Measurements from ENCODE around the gene KCNE1.
A peak's percentile ranks its signal among the peaks of the same experiment; 100 is the strongest.

KCNE1 gene

GRCh38 chr21:34548781-34549376 lies 36.9 kb upstream of the KCNE1 start:
- H3K9me3 ChIP-seq (replicated peaks in 1 of 2; ENCODE audit: control insufficient read depth in 2 of 2, insufficient read depth in 1 of 2, low read depth in 1 of 2, low read length in 2 of 2) = peaks cover 5 to 11% of the 10 kb centered on the region in 2 donors
- no peak overlapping the region for H2AFZ ChIP-seq (ENCODE audit: low read length)
- no peak overlapping the region for H3K9ac ChIP-seq (ENCODE audit: low read depth, low read length, poor library complexity)
- no peaks in the 10 kb centered on the region for H3K27me3 ChIP-seq (ENCODE audit: control insufficient read depth in 3 of 3, insufficient read depth in 3 of 3, low read depth in 1 of 3, low read length in 3 of 3)
- no peak overlapping the region for H4K8ac ChIP-seq (ENCODE audit: low read depth, low read length)
- H3K18ac ChIP-seq (ENCODE audit: low read length) = no peak overlapping the region
- no peak overlapping the region for H3K27ac ChIP-seq (replicated peaks; ENCODE audit: low read length)
- no peaks in the 10 kb centered on the region for H3K36me3 ChIP-seq (replicated peaks in 1 of 2; ENCODE audit: control insufficient read depth in 2 of 2, insufficient read depth in 2 of 2, low read length in 2 of 2)
- H3K23ac ChIP-seq (ENCODE audit: low read depth, low read length, poor library complexity) = no peak overlapping the region
- no peak overlapping the region for H2AK5ac ChIP-seq (ENCODE audit: low read depth, low read length)
- no peak overlapping the region for H3K4ac ChIP-seq (ENCODE audit: low read length)
- H3K79me1 ChIP-seq (ENCODE audit: low read depth, low read length) = no peaks in the 10 kb centered on the region
- no peak overlapping the region for H3K14ac ChIP-seq (ENCODE audit: low read length)
- DNase-seq (ENCODE audit: low spot score) = no peak
- H2BK12ac ChIP-seq (ENCODE audit: low read length) = no peak overlapping the region
- H3K4me3 ChIP-seq (ENCODE audit: low read length in 2 of 2) = no peak overlapping the region
- no peak overlapping the region for H3K4me2 ChIP-seq (ENCODE audit: insufficient read depth, low read length, poor library complexity, severe bottlenecking)
- H2BK120ac ChIP-seq (ENCODE audit: low read depth, low read length) = no peak overlapping the region
- no peak overlapping the region for H4K91ac ChIP-seq (ENCODE audit: low read depth, low read length, poor library complexity)
- H2BK15ac ChIP-seq (ENCODE audit: low read length) = no peak overlapping the region
- no CpG with 5 or more reads among the region's 11 CpGs for WGBS, 2 donors (ENCODE audit: extremely low coverage in 2 of 2, insufficient read length in 2 of 2, insufficient replicate concordance in 1 of 2)
- peaks cover 14 to 16% of the 10 kb centered on the region in 2 donors for H3K4me1 ChIP-seq (ENCODE audit: control insufficient read depth in 2 of 2, insufficient read depth in 1 of 2, low read depth in 1 of 2, low read length in 2 of 2)
- H2BK5ac ChIP-seq (ENCODE audit: low read length) = no peak overlapping the region

GRCh38 chr21:34546542-34546941 lies 34.5 kb upstream of the KCNE1 start:
- no peak overlapping the region for H3K9ac ChIP-seq (ENCODE audit: low read depth, low read length, poor library complexity)
- no peak overlapping the region for H3K4me3 ChIP-seq (ENCODE audit: low read length in 2 of 2)
- no peak overlapping the region for H2BK5ac ChIP-seq (ENCODE audit: low read length)
- no peak overlapping the region for H4K91ac ChIP-seq (ENCODE audit: low read depth, low read length, poor library complexity)
- H4K8ac ChIP-seq (ENCODE audit: low read depth, low read length) = no peak overlapping the region
- no peak overlapping the region for H3K4ac ChIP-seq (ENCODE audit: low read length)
- H3K14ac ChIP-seq (ENCODE audit: low read length) = no peak overlapping the region
- no peak overlapping the region for H2BK120ac ChIP-seq (ENCODE audit: low read depth, low read length)
- no peak overlapping the region for H2BK12ac ChIP-seq (ENCODE audit: low read length)
- H3K4me1 ChIP-seq (ENCODE audit: control insufficient read depth in 2 of 2, insufficient read depth in 1 of 2, low read depth in 1 of 2, low read length in 2 of 2) = peaks cover 14 to 16% of the 10 kb centered on the region in 2 donors
- DNase-seq (ENCODE audit: low spot score) = no peak
- H2AFZ ChIP-seq (ENCODE audit: low read length) = no peak overlapping the region
- H3K27me3 ChIP-seq (ENCODE audit: control insufficient read depth in 3 of 3, insufficient read depth in 3 of 3, low read depth in 1 of 3, low read length in 3 of 3) = no peaks in the 10 kb centered on the region
- H3K79me1 ChIP-seq (ENCODE audit: low read depth, low read length) = no peaks in the 10 kb centered on the region
- no peak overlapping the region for H3K23ac ChIP-seq (ENCODE audit: low read depth, low read length, poor library complexity)
- peaks cover 8 to 16% of the 10 kb centered on the region in 2 donors for H3K9me3 ChIP-seq (replicated peaks in 1 of 2; ENCODE audit: control insufficient read depth in 2 of 2, insufficient read depth in 1 of 2, low read depth in 1 of 2, low read length in 2 of 2)
- no peaks in the 10 kb centered on the region for H3K36me3 ChIP-seq (replicated peaks in 1 of 2; ENCODE audit: control insufficient read depth in 2 of 2, insufficient read depth in 2 of 2, low read length in 2 of 2)
- H3K27ac ChIP-seq (replicated peaks; ENCODE audit: low read length) = no peak overlapping the region
- WGBS, 2 donors (ENCODE audit: extremely low coverage in 2 of 2, insufficient read length in 2 of 2, insufficient replicate concordance in 1 of 2) = no CpG with 5 or more reads among the region's 6 CpGs
- H2AK5ac ChIP-seq (ENCODE audit: low read depth, low read length) = no peak overlapping the region
- no peak overlapping the region for H2BK15ac ChIP-seq (ENCODE audit: low read length)
- no peak overlapping the region for H3K4me2 ChIP-seq (ENCODE audit: insufficient read depth, low read length, poor library complexity, severe bottlenecking)
- H3K18ac ChIP-seq (ENCODE audit: low read length) = no peak overlapping the region

- H3K23ac ChIP-seq (ENCODE audit: low read depth, low read length, poor library complexity) = no peak overlapping the region
- H2BK12ac ChIP-seq (ENCODE audit: low read length) = no peak overlapping the region
- H3K79me1 ChIP-seq (ENCODE audit: low read depth, low read length) = no peaks in the 10 kb centered on the region
- H3K36me3 ChIP-seq (replicated peaks in 1 of 2; ENCODE audit: control insufficient read depth in 2 of 2, insufficient read depth in 2 of 2, low read length in 2 of 2) = no peaks in the 10 kb centered on the region
- no CpG with 5 or more reads among the region's 10 CpGs for WGBS, 2 donors (ENCODE audit: extremely low coverage in 2 of 2, insufficient read length in 2 of 2, insufficient replicate concordance in 1 of 2)
- no peak overlapping the region for H3K4ac ChIP-seq (ENCODE audit: low read length)
- H2BK120ac ChIP-seq (ENCODE audit: low read depth, low read length) = no peak overlapping the region
- H3K27ac ChIP-seq (replicated peaks; ENCODE audit: low read length) = peak overlapping the region; percentile 17
- DNase-seq (ENCODE audit: low spot score) = no peak
- peak overlapping the region; percentile 87 for H2AFZ ChIP-seq (ENCODE audit: low read length)
- H2BK15ac ChIP-seq (ENCODE audit: low read length) = no peak overlapping the region
- H3K18ac ChIP-seq (ENCODE audit: low read length) = peak overlapping the region; percentile 62
- no peak overlapping the region for H4K91ac ChIP-seq (ENCODE audit: low read depth, low read length, poor library complexity)
- H3K9ac ChIP-seq (ENCODE audit: low read depth, low read length, poor library complexity) = no peak overlapping the region
- H3K4me3 ChIP-seq (ENCODE audit: low read length in 2 of 2) = no peak overlapping the region
- no peak overlapping the region for H3K4me2 ChIP-seq (ENCODE audit: insufficient read depth, low read length, poor library complexity, severe bottlenecking)
- no peak overlapping the region for H2BK5ac ChIP-seq (ENCODE audit: low read length)
- H3K27me3 ChIP-seq (ENCODE audit: control insufficient read depth in 3 of 3, insufficient read depth in 3 of 3, low read depth in 1 of 3, low read length in 3 of 3) = no peaks in the 10 kb centered on the region
- peaks cover 8 to 16% of the 10 kb centered on the region in 2 donors for H3K9me3 ChIP-seq (replicated peaks in 1 of 2; ENCODE audit: control insufficient read depth in 2 of 2, insufficient read depth in 1 of 2, low read depth in 1 of 2, low read length in 2 of 2)
- H3K14ac ChIP-seq (ENCODE audit: low read length) = no peak overlapping the region
- H4K8ac ChIP-seq (ENCODE audit: low read depth, low read length) = no peak overlapping the region
- peak overlapping the region; percentile 51 for H2AK5ac ChIP-seq (ENCODE audit: low read depth, low read length)
- peaks cover 14 to 16% of the 10 kb centered on the region in 2 donors for H3K4me1 ChIP-seq (ENCODE audit: control insufficient read depth in 2 of 2, insufficient read depth in 1 of 2, low read depth in 1 of 2, low read length in 2 of 2)
These were observed 33.3 kb upstream of the KCNE1 start for GRCh38 chr21:34545079-34545884.

- Histone ChIP-seq H3K9ac (ENCODE audit: low read depth, low read length, poor library complexity) (no peak overlapping the region), H2AFZ (ENCODE audit: low read length) (no peak overlapping the region), H2BK5ac (ENCODE audit: low read length) (no peak overlapping the region), H2BK15ac (ENCODE audit: low read length) (no peak overlapping the region), H3K4me3 (ENCODE audit: low read length in 2 of 2) (no peak overlapping the region), H3K36me3 (replicated peaks in 1 of 2; ENCODE audit: control insufficient read depth in 2 of 2, insufficient read depth in 2 of 2, low read length in 2 of 2) (no peaks in the 10 kb centered on the region), H3K27ac (replicated peaks; ENCODE audit: low read length) (no peak overlapping the region), H3K18ac (ENCODE audit: low read length) (no peak overlapping the region), H3K4me2 (ENCODE audit: insufficient read depth, low read length, poor library complexity, severe bottlenecking) (no peak overlapping the region), H3K14ac (ENCODE audit: low read length) (no peak overlapping the region), H4K8ac (ENCODE audit: low read depth, low read length) (no peak overlapping the region), H3K27me3 (ENCODE audit: control insufficient read depth in 3 of 3, insufficient read depth in 3 of 3, low read depth in 1 of 3, low read length in 3 of 3) (no peaks in the 10 kb centered on the region), H3K4ac (ENCODE audit: low read length) (no peak overlapping the region), H2BK120ac (ENCODE audit: low read depth, low read length) (no peak overlapping the region), H3K9me3 (replicated peaks in 1 of 2; ENCODE audit: control insufficient read depth in 2 of 2, insufficient read depth in 1 of 2, low read depth in 1 of 2, low read length in 2 of 2) (peaks cover 8 to 14% of the 10 kb centered on the region in 2 donors), H2BK12ac (ENCODE audit: low read length) (no peak overlapping the region), H3K4me1 (ENCODE audit: control insufficient read depth in 2 of 2, insufficient read depth in 1 of 2, low read depth in 1 of 2, low read length in 2 of 2) (peaks cover 14 to 16% of the 10 kb centered on the region in 2 donors), H4K91ac (ENCODE audit: low read depth, low read length, poor library complexity) (no peak overlapping the region), H3K23ac (ENCODE audit: low read depth, low read length, poor library complexity) (peak overlapping the region; percentile 1), H2AK5ac (ENCODE audit: low read depth, low read length) (no peak overlapping the region), H3K79me1 (ENCODE audit: low read depth, low read length) (no peaks in the 10 kb centered on the region)
- DNase-seq (ENCODE audit: low spot score) = no peak
- no CpG with 5 or more reads among the region's 7 CpGs for WGBS, 2 donors (ENCODE audit: extremely low coverage in 2 of 2, insufficient read length in 2 of 2, insufficient replicate concordance in 1 of 2)
These were observed 32.1 kb upstream of the KCNE1 start for GRCh38 chr21:34544032-34544496.

Data from neuronal stem cell (in vitro differentiated cells).